SKM-1 (cell line): ENCODE results near the gene ANK3.

Source experiments
- DNase-seq: peaks from one replicate; lab custom pipeline; 2025; ENCODE audit not compliant: unreplicated experiment; lab: John Stamatoyannopoulos, UW

ANK3 gene

DNA sequence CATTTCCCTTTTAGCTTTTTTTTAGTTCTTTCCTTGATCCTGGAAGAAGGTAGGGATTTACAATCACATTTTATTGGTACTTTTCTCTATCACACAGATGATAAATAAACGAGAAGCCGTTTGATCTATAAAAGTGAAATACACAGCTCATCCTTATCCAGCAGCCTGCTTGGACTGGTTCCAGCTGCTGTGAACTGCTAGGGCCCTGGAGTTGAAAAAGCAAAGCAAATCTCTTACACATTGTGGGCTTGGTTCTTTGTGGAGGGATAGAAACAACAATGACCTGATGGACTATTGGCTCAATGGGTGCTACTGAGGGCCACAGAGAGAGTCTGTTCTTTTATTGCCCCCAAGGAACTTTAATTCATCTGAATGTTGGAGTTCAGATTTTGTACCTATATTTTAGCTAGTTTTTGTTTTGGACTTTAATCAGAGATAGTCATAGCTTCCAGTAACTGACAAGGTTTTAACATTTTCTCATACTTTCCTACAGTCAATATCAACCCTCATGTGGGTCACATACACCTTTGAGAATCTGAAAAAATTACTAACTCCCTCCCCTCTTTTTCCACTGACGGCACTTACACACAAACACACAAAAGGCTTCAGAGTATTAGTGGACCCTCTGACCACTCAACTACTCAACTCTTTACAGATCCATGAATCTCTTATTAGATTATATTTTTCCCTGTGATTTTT is 391.7 kb downstream of the ANK3 start:
- DNase-seq, result no peak

DNA sequence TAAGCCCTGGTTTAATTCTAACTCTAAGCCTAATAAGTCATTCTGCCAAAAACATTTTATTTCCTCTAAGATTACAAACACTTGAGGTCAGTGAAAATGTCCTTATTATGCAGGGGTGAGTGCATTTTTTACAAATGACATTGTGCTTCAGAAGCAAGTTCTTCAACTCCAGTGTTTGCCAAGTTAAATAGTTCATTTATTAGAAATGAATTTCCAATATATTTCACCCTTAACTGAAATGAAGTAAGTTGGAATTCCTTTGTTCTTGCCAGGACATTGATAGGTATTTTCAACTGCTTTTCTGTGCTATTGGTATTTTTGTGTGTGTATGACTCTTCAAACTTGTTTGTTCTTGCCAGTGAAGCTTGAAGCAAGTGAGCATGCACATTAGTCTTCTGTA is 393.8 kb downstream of the ANK3 start:
- DNase-seq, result no peak

DNA sequence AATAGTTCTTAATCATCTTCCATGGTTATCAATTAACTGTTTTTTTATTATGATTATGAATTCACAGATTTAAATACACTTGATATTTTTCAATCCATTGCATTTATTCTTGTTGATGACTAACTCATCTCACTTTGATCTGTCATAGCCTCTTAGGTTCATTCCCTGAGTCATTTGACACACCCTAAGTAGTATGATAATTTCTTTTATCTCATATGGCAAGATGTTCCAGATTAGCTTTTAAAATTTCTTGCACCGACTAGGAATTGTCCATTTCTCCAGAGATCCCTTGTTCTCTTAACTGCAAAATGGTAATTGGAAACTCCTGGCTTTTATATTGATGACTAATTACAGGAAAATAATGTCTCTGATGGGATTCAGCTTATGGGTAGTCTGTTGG is 395.7 kb downstream of the ANK3 start:
- no peak for DNase-seq

DNA sequence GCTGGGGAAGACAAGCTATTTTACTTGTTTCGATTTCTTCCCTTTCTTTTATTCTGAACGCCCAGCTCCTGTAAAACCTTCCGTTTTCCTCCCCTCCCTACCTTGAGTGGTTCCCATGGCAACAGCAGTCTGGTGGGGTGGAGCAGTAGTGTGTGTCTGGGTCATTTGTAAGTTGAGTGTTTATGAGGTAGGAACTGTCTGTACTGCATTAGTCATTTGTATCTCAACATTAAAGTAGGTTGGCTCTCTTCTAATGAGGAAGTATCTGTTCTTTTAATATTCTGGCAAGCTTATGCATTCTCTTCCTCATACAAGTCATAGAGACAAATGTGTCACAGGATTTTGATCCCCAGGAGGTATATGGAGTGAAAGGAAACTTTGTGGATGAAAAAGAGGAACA is 398.0 kb downstream of the ANK3 start:
- DNase-seq, result no peak

DNA sequence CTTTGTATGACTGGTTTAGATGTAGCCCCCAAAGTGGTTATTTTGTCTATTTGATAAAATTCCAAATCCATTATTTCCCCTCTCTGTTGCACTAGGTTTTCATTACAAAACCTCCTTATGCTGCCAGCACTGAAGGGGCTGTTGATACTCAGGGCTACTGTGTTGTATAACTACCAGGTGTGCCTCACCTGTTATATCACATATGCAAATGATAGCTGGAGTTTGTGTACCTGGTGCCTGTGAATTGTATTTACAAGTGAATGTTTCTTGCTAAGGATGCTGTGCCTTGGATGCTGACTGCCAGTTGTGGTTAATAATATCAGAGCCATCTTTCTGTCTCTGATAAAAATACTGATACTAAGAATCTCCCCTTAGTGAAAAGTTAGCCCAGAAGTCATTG is 398.6 kb downstream of the ANK3 start:
- DNase-seq, result no peak

DNA sequence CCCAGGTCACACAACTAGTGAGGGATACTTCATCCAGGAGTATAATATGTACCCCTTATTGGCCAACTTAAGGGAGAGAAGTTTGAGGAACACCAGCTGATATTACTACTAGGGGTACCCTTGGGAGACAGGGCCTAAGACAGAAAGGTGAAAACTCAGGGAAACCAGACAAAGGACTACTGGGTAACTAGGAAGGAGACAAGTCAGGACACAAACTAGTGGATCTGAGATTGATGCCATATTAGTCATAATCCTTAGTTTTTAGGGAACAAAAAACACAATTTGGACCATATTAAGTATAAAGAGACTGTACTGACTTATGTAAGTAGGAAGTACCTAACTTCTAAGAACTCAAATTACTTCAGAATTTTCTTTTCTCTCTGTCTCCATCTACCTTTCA is 404.0 kb downstream of the ANK3 start:
- DNase-seq, result no peak

DNA sequence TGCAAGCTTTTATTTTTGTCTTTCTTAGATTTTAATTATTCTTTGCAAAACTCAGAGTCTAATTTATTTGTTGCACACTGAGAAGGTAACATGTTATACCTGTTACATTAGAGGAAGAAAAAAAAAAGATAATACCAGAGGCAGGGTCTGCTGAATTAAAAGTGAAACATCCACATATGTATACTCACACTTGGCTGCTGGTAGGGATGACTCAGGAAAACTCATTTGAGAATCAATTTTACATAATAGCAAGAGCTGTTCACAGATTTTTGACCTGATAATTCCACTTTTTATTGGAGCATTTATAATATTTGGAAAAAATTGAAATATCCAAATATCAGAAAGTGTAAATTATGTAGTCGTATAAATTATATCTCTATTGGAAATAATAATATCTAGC is 405.3 kb downstream of the ANK3 start:
- no peak for DNase-seq

DNA sequence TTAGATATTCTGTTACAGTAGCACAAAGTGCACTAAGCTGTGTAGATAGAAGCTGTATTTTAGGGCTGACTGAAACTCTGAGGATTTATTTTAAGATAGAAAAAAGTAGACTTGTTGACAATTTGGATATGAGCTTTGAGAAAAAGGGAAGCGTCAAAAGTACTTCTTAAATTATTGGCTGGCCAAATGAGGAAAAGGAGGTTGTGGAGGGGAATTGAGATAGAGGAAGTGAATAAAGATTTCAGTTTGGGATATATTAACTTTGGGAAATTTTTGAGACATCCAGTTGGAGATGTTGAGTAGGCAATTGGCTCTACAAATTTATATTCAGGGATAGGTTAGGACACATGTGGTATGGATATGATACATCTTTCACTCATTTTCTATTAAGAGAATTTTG is 409.3 kb downstream of the ANK3 start:
- no peak for DNase-seq

DNA sequence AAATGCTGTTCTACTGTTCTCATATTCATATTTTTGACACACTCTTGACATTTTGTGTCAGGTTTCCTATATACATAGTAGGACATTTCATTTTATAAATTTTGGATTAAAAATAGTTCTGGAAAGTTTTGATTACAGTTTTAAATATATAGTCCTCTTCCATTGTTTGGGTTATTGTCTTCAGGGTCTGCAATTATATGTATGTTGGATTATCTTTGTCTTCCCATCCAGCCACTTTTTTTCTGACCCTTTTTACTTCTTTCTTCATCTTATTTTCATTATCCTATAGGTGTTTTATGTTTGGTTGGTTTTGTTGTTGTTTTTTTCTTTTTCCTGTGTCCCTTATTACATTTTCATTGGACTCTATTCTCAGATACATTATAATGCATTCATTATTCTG is 412.2 kb downstream of the ANK3 start:
- DNase-seq, result no peak

DNA sequence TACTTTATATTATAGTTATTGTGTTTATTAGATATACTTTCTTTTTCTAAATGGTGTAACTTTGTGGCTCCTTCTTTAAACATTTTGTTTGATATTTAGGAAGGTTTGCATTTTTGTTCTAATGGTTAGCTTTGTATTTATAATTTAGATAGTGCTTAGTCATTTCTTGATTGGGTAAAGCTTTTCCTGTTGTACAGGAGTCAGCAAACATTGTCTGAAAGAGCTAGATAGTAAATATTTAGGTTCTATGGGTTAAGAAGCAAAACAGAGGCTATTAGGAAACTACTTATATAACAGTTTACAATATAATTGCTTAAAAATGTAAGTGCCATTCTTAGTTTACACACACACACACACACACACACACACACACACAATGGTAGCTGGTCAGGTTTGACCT is 412.8 kb downstream of the ANK3 start:
- DNase-seq, result no peak
